GM19240 (cell line): ENCODE data around the gene SLC4A3.

Source experiments
- DNase-seq: peaks from one replicate; pipeline ENCODE4 v3.0.0; 2011; ENCODE audit warnings: low spot score; ENCODE audit not compliant: insufficient read length

The SLC4A3 gene

DNA sequence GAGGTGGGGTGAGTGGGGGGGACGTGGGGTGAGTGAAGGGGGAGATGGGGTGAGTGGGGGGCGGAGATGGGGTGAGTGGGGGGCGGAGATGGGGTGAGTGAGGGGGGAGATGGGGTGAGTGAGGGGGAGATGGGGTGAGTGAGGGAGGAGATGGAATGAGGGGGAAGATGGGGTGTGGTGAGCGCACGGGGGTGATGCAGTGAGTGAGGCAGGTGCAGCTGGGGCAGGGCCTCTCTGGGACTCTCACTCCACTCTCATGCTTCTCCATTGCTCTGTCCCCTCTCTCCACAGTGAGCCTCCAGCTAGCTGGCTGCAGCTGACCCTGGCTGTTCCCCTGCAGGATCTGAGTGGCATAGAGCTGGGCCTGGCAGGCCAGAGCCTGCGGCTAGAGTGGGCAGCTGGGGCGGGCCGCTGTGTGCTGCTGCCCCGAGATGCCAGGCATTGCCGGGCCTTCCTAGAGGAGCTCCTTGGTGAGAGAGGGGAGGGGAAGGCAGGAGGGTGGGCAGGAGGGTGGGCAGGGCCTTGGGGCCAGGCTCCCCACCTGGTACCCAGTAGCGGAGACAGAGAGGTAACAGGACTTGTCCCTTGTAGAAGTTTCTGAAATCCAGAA lies 13.9 kb upstream of the SLC4A3 start:
- DNase-seq = no peak

DNA sequence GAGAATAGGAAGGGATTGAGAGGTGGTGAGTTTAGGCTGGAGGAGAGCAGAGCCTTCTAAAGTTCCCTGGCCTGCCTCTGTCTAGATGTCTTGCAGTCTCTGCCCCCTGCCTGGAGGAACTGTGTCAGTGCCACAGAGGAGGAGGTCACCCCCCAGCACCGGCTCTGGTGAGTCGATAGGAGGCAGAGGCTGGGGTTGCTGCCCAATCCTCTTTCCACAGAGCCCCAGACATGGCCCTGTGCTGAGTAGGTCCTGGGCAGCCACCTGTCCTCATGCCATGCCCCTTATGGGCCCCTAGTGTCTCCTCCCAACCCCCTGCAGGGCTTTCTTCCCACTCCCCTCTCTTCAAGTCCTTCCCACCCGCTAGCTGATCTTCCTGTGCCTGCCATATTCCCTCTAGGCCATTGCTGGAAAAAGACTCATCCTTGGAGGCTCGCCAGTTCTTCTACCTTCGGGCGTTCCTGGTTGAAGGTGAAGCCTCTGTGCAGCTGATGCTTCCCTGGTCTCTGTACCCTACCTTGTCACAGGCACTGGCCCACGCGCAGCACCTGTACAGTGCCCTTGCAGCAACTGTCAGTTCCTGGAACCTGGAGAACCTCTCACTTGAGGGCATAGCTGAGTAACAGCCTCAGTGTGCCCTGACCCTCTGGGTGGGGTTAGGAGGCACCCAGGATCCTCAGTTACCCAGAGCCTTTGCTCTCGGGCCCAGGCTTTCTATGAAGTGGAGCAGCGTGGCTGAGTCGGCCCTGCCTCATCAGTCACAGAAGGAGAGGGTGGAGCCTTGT lies 13.2 kb upstream of the SLC4A3 start:
- DNase-seq = no peak

GRCh38 chr2:219615036-219615435 lies 12.4 kb upstream of the SLC4A3 start:
- DNase-seq = no peak

GRCh38 chr2:219615894-219616293 lies 11.5 kb upstream of the SLC4A3 start:
- DNase-seq = no peak

DNA sequence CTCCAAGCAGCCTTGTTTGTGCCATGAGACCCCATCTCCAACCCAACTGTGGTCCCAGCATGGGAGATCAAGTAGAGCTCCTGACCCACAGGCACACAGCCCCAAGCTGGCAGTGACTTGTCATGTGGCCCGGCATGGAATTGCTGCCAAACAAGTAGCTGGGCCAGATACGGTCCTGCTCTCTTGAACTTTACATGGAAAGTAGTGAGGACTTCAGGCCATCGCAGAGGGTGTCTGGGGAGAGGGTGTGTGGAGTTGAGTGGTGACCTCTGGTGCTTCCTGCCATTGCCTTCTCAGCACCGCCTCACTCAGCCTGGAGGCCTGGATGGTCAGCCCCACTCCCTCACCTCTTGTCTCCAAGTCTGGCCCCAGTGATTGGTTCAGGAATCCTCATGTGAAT lies 10.9 kb upstream of the SLC4A3 start:
- no peak for DNase-seq

DNA sequence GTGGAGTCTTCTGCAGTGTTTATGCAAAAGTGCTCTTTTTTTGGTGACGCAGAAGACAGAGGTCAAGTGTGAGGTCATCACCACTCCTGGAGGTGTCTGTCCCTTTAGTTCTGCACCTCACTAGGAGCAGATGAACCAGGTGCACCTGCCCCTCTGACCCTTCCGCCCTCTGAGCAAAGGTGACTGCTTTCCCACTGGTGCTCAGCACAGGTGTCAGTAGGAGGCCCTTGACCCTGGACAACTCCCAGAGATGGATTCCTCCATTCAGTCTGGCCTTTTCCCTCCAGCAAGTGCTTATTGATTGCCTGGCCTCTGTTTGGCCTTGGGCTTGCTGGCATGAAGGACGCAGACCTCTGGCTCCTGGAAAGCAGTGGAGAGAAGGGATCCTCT lies 8.7 kb upstream of the SLC4A3 start:
- no peak for DNase-seq

DNA sequence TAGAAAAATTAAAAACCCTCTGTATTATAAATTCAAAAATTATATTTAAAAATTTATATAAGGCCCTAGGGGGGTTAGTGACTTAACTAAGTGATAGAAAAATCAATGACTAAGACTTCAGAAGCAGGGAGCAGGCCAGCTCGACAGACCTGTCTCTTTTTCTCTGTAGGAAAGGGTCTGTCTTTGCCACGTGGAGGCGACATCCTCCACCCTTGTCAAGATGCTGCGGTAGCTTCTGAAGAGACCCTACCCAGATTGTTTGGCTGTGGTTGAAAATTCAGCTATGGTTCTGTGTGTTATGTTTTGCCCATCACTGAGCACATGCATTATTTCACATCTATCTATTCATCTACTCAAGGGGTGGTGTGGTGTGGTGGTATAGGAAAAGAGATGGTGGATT lies 8.2 kb upstream of the SLC4A3 start:
- no peak for DNase-seq

GRCh38 chr2:219620546-219620945 lies 6.9 kb upstream of the SLC4A3 start:
- DNase-seq = no peak

DNA sequence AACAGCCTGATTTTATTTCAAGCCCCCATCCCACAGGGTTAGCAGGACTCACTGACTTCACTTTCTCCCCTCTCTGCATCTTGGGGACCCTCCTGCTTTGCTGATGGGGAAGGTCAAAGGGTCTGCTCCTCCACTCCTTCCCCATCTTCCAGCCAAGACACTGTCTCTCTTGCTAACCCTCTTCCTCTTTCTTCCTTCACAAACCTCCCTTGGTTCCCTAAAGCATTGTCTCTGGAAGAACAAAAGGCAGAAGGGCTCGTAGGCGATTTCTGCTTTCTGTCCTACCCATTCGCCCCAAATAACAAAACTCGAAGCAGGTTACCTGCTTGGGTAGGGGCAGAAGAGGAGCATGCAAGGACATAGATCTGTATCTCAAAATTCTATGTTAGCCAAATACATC lies 5.5 kb upstream of the SLC4A3 start:
- no peak for DNase-seq

DNA sequence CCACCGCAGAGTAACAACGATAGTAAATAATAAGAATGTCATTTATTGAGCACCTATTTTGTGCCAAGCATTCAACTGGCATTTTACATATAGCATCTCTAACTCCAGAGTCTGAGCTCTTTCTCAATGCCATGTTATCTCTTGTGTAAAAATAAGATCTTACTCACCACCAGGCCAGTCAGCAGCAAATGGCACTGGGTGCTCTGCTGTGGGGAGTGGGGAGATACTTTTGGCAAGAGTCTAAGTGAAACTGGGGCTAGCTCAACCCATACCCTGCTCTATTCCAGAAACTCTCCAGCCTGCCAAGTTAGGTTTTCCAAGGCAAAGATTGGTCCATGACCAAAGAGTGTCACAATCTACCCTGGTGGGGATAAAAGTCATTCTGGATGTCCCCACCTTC lies 5.0 kb upstream of the SLC4A3 start:
- no peak for DNase-seq

- DNase-seq = no peak
These were observed 2.9 kb upstream of the SLC4A3 start for GRCh38 chr2:219624565-219624964.

DNA sequence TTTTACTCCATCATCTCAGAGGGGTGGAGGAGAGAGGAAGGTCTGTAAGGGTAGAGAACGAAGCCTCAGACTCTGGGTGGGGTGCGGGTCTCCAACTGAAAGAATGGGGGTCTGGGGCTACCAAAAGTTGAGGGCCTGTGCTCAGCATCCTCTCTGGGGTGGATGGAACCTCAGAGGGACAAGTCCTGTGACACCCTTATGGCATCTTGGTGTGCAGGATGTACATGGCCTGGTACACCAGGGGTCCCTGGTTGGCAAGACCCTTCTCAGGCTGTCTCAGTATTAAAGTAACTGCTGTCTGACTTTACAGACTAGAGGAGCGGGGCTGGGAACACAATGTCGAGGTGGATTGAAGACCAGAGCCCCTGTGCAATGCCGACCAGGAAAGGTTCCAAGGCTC lies 2.3 kb upstream of the SLC4A3 start:
- DNase-seq = no peak

- DNase-seq = no peak
These were observed 890 bp upstream of the SLC4A3 start for GRCh38 chr2:219626540-219626939.

DNA sequence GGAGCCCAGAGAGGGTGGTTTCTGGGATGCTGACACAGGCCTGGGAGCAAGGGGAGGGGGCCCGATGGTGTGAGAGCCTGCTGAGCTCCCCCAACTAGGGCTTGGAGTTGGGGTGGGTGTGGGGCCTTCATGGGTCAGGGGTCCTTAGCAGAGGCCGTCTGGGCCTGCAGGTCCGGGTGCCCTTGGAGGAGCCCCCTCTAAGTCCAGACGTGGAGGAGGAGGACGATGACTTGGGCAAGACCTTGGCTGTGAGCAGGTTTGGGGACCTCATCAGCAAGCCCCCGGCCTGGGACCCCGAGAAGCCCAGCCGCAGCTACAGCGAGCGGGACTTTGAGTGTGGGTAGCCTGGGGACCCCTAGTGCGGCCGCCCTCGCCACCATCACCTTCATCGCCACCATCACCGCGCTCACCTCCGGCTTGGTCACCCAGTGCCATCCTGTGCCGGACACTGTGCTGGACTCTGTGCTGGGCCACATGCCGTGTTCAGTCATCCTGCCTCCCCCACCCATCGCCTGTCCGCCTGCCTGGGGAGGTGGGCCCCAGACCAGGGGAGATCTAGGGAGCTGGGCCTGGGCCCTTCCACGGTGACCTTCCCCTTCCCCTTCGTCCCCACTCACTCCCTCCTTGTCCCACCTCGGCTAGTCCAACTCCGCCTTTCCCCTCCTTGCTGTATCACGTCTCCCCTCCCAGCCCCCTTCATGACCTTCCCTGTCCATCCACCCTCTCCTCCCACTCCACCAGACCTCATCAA lies 980 bp downstream of the SLC4A3 start:
- DNase-seq = no peak

- DNase-seq = no peak
These were observed 1.8 kb downstream of the SLC4A3 start for GRCh38 chr2:219628986-219629901.

DNA sequence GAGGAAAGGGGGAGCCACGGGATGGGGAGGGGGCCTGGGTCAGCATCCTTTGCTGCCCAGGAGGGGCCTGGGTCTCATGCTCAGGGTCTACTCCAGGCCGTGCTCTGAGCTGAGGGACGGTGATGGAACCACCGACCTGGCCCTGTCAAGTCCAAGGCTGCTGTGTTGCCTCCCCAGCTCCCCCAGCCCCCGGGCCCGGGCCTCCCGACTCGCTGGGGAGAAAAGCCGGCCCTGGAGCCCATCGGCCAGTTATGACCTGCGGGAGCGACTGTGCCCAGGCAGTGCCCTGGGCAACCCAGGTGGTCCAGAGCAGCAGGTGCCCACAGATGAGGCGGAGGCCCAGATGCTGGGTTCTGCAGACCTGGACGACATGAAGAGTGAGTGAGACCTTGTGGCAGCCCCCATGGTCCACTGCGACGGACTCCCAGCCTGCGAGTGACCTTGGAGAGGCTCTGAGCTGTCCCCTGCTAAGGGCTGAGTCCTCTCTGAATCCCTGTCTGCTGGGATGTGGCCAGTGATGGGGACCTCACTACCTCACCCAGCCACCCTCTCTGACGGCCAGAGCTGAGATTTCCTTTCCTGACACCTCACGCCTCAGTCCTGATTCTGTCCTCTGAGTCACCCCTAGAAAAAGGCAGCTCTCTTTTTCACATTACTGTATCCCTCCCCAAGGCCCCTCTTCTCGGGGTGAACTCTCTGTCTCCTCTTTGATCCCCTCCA lies 2.7 kb downstream of the SLC4A3 start:
- DNase-seq = no peak

DNA sequence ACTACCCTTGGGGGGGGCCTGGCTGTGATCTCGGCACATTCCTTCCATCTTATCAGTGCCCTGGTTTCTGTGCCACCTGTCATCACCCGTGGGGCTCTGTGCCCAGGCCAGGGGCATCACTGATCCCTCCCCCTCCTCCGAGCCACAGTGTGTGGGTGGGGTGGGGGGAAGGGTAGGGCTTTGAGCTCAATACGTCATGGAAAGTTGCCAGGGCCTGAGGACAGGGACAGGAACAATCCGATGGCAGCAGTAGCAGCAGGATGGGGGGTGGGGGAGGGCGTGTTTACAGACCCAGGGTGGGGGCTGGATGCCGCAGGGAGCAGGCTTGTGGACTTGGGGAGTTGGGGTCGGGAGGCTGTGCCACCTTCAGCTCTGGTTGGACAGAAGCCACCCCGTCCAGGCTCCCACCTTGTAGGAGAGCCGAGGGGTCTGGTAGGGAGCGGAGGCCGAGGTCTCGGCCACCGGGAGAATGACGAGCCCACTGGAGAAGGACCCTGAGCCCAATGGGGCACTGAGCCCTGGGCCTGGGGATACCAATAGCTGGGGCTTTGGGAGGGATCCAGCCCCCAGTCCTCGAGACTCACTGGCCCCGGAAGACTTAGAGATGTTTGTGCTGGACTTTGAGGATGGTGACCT lies 3.5 kb downstream of the SLC4A3 start:
- no peak for DNase-seq

GRCh38 chr2:219631406-219631891 lies 4.0 kb downstream of the SLC4A3 start:
- DNase-seq = no peak

GRCh38 chr2:219631904-219632759 lies 4.7 kb downstream of the SLC4A3 start:
- DNase-seq = no peak
